Spleen (tissue), 11 donors: ENCODE data around the gene GPR173. TPM values are rescaled to one million over a fixed set of nuclear protein-coding genes. Genes with fewer than 3 reads are reported as not detected.

Source experiments
- DNase-seq: peaks from one replicate; pipeline ENCODE4 v3.0.0-alpha.2; 2020
- H3K27ac ChIP-seq, 8 donors: fragments of 200-600 bp; sonication (generic) in 7 of 8; 1 replicate in 4 of 8; 2 replicates in 4 of 8; pipeline versions ENCODE4 v1.5.0 to v1.8.0; 2016 to 2021; ENCODE audit warnings: inconsistent platforms in 4 of 8, mild to moderate bottlenecking in 4 of 8, moderate library complexity in 1 of 8
- H3K27me3 ChIP-seq, 7 donors: fragments of 200-600 bp; sonication (generic) in 6 of 7; replicated peaks in 1 of 7; 1 replicate in 4 of 7; 2 replicates in 3 of 7; pipeline versions ENCODE4 v1.5.0 to v1.8.0; 2016 to 2021; ENCODE audit warnings: inconsistent platforms in 3 of 7, mild to moderate bottlenecking in 1 of 7
- H3K36me3 ChIP-seq, 6 donors: fragments of 200-600 bp; sonication (generic) in 5 of 6; 1 replicate in 4 of 6; 2 replicates in 2 of 6; pipeline versions ENCODE4 v1.5.0 to v1.8.0; 2016 to 2021; ENCODE audit warnings: inconsistent platforms in 2 of 6
- H3K4me1 ChIP-seq, 6 donors: fragments of 200-600 bp; sonication (generic) in 5 of 6; 1 replicate in 3 of 6; 2 replicates in 3 of 6; pipeline versions ENCODE4 v1.5.0 to v1.8.0; 2016 to 2021; ENCODE audit warnings: inconsistent platforms in 3 of 6
- H3K4me3 ChIP-seq, 8 donors: fragments of 200-600 bp; sonication (generic) in 7 of 8; 1 replicate in 4 of 8; 2 replicates in 4 of 8; pipeline versions ENCODE4 v1.5.0 to v1.8.0; 2016 to 2021; ENCODE audit warnings: inconsistent platforms in 4 of 8, mild to moderate bottlenecking in 4 of 8, moderate library complexity in 2 of 8
- H3K9me3 ChIP-seq, 8 donors: fragments of 200-600 bp; sonication (generic) in 7 of 8; 1 replicate in 4 of 8; 2 replicates in 4 of 8; pipeline versions ENCODE4 v1.5.0 to v1.8.0; 2016 to 2021; ENCODE audit warnings: inconsistent platforms in 4 of 8
- CTCF ChIP-seq, 11 experiments: fragments of 200-600 bp in 7 of 11; fragments of 450-650 bp in 4 of 11; sonication (generic) in 4 of 11; IDR thresholded peaks in 8 of 11; conservative IDR thresholded peaks in 3 of 11; 1 replicate in 7 of 11; 2 replicates in 4 of 11; pipeline versions ENCODE4 v1.4.0 to v1.8.0; 2016 to 2021; ENCODE audit warnings: antibody characterized with exemption in 11 of 11, inconsistent platforms in 4 of 11, mild to moderate bottlenecking in 1 of 11
- POLR2A ChIP-seq, 3 donors: fragments of 450-650 bp; IDR thresholded peaks; one replicate each; pipeline ENCODE4 v1.5.1; 2017; ENCODE audit warnings: antibody characterized with exemption in 3 of 3, mild to moderate bottlenecking in 1 of 3
- POLR2AphosphoS5 ChIP-seq, 3 donors: sonication (generic); formaldehyde crosslinking; IDR thresholded peaks; one replicate each; pipeline ENCODE4 v1.5.1; 2017; ENCODE audit warnings: antibody characterized with exemption in 3 of 3
- WGBS, 5 donors: extraction: QIAGEN DNeasy Blood & Tissue Kit in 3 of 5; methylation state at CpG; one replicate each; pipeline versions ENCODE4 v1.1.5 to v1.1.7; 2013 to 2018; 5-methylcytosine and 5-hydroxymethylcytosine counted together
- intact Hi-C: fragments of 100-400 bp; cut with DNase I; formaldehyde crosslinking; loops from one replicate; pipeline ENCODE4 v1.15.0; 2023; ENCODE audit warnings: low total_unique reads
- polyA plus RNA-seq, 3 donors: library from polyadenylated mRNA; stranded (reverse); fragments of 200-250 nt; gene quantifications; one replicate each; pipeline ENCODE4 v1.2.1, GENCODE V29; 2013
- total RNA-seq, 7 donors: library from RNA; depleted of rRNA in 3 of 7; stranded (reverse); fragments of >200 nt in 3 of 7; fragmentation: NEBNext Ultra II Directional in 4 of 7; extraction: Animal tissue kit (Norgen Biotek cat#: 25700) in 4 of 7; gene quantifications; one replicate each; pipeline versions ENCODE4 v1.1.0 to v1.2.1, GENCODE V29; 2016 to 2021
- donor health status: healthy with polysubstance abuse.
- donor health status: DM: no; HTN: no; CAD: no; lungs with moderate emphysema.
- donor health status: DM: no; HTN: no; CAD: no.
- donor health status: Bipolar disorder and iron deficiency.
- donor health status: healthy.
- donor health status: DM: no; HTN: no; CAD: no.
- donor health status: DM: yes; HTN: yes; CAD: no.

GPR173 gene
- total and polyA plus RNA-seq, 10 donors = 0.44 to 4.4 (median 2.0) TPM

- intact Hi-C loops = no loop called here
- WGBS, 5 donors = 66 to 100% (median 93%) methylated on average over 1 to 2 of the region's 2 CpGs
- Histone ChIP-seq H3K4me1 (peaks cover 0 to 56% (median 24%) of the 10 kb centered on the region in 6 donors), H3K36me3 (peaks cover 0 to 15% (median 0%) of the 10 kb centered on the region in 6 donors), H3K4me3 (no peak overlapping the region), H3K27ac (no peak overlapping the region), H3K27me3 (no peaks in the 10 kb centered on the region), H3K9me3 (no peaks in the 10 kb centered on the region)
- TF ChIP-seq CTCF (IDR thresholded peaks at IDR 0.05 in 8 of 11, conservative IDR thresholded peaks at IDR 0.05 in 3 of 11) (no peak), POLR2A (IDR thresholded peaks at IDR 0.05) (no peak), POLR2AphosphoS5 (IDR thresholded peaks at IDR 0.05) (no peak)
- DNase-seq = peak; percentile 44
Observed at GRCh38 chrX:53091354-53091753, 42.8 kb downstream of the GPR173 start.

- H3K27me3 ChIP-seq = no peaks in the 10 kb centered on the region
- TF ChIP-seq CTCF (IDR thresholded peaks at IDR 0.05 in 8 of 11, conservative IDR thresholded peaks at IDR 0.05 in 3 of 11) (peak; percentile 43 to 82 (median 68)), POLR2A (IDR thresholded peaks at IDR 0.05) (no peak), POLR2AphosphoS5 (IDR thresholded peaks at IDR 0.05) (peak in 1 of 3 donors; percentile 56)
- H3K9me3 ChIP-seq = no peaks in the 10 kb centered on the region
- peaks cover 0 to under 1% (median 0%) of the 10 kb centered on the region in 6 donors for H3K36me3 ChIP-seq
- peak overlapping the region; percentile 1 to 88 (median 60) for H3K4me3 ChIP-seq
- peak; percentile 94 for DNase-seq
- 0 to 49% (median 1%) methylated on average over 14 to 16 of the region's 16 CpGs for WGBS, 5 donors
- peaks cover 0 to 39% (median 13%) of the 10 kb centered on the region in 6 donors for H3K4me1 ChIP-seq
- H3K27ac ChIP-seq = peak overlapping the region; percentile 49 to 91 (median 88)
- intact Hi-C loops = no loop called here
Observed at GRCh38 chrX:53093177-53093655, 44.6 kb downstream of the GPR173 start.

GRCh38 chrX:53093748-53094581, 45.4 kb downstream of the GPR173 start, which contains the start of gene KANTR:
Gene KANTR (plus strand): TSS chrX:53094142. CDS start chrX:53124273, 30,131 bp downstream.
- WGBS, 5 donors = 0 to 54% (median 5%) methylated on average over 34 to 67 of the region's 67 CpGs
- H3K4me1 ChIP-seq = peaks cover 0 to 32% (median 10%) of the 10 kb centered on the region in 6 donors
- peaks cover 0 to 5% (median 0%) of the 10 kb centered on the region in 6 donors for H3K36me3 ChIP-seq
- peak within 1 kb of the TSS; percentile 55 to 88 (median 60) for H3K4me3 ChIP-seq
- intact Hi-C loops = no loop called here
- TF ChIP-seq POLR2A (IDR thresholded peaks at IDR 0.05) (peak in 1 of 3 donors; percentile 41), POLR2AphosphoS5 (IDR thresholded peaks at IDR 0.05) (peak; percentile 84 to 91 (median 87)), CTCF (IDR thresholded peaks at IDR 0.05 in 8 of 11, conservative IDR thresholded peaks at IDR 0.05 in 3 of 11) (no peak)
- DNase-seq = peak; percentile 93
- no peaks in the 10 kb centered on the region for H3K27me3 ChIP-seq
- peak within 1 kb of the TSS; percentile 49 to 91 (median 88) for H3K27ac ChIP-seq
- H3K9me3 ChIP-seq = no peaks in the 10 kb centered on the region

GRCh38 chrX:53094582-53094905, 46.0 kb downstream of the GPR173 start:
- intact Hi-C loops = no loop called here

More at GRCh38 chrX:53094582-53094905, 46.0 kb downstream of the GPR173 start:
- Histone ChIP-seq H3K27me3 (no peaks in the 10 kb centered on the region), H3K4me3 (peak overlapping the region; percentile 55 to 88 (median 60)), H3K27ac (peak overlapping the region; percentile 49 to 91 (median 88)), H3K4me1 (peaks cover 0 to 26% (median 8%) of the 10 kb centered on the region in 6 donors), H3K36me3 (peaks cover 0 to 11% (median 0%) of the 10 kb centered on the region in 6 donors), H3K9me3 (no peaks in the 10 kb centered on the region)
- DNase-seq = no peak
- WGBS, 5 donors = 0 to 54% (median 5%) methylated on average over 5 of the region's 5 CpGs
- TF ChIP-seq CTCF (IDR thresholded peaks at IDR 0.05 in 8 of 11, conservative IDR thresholded peaks at IDR 0.05 in 3 of 11) = no peak
- TF ChIP-seq POLR2A (IDR thresholded peaks at IDR 0.05) = no peak
- TF ChIP-seq POLR2AphosphoS5 (IDR thresholded peaks at IDR 0.05) = no peak
